Measurements from ENCODE around the gene LGALS16.

DNA sequence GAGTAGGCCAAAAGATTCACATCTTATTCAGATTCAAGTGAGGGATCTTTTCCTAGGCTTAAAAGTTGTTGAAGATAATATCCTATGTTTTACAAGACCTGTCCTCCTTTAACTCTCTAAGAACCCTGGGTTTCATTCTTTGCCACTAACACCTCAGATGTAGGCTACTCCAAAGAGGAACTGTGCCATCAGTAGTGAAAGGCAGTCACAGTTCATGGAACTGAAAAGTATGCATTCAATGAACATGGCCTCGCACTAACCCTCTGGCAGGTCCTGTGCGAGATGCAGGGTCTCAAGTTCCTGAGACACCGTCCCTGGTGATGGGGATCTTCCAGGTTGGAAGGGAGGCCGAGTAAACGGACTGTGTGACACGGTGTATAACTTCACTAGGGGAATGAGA lies 52.9 kb downstream of the LGALS16 start:
- no peak for TF ChIP-seq POLR2A (IDR thresholded peaks at IDR 0.05; ENCODE audit: borderline replicate concordance, extremely low read depth, insufficient read depth, insufficient read length)
- TF ChIP-seq, protein P1, sequence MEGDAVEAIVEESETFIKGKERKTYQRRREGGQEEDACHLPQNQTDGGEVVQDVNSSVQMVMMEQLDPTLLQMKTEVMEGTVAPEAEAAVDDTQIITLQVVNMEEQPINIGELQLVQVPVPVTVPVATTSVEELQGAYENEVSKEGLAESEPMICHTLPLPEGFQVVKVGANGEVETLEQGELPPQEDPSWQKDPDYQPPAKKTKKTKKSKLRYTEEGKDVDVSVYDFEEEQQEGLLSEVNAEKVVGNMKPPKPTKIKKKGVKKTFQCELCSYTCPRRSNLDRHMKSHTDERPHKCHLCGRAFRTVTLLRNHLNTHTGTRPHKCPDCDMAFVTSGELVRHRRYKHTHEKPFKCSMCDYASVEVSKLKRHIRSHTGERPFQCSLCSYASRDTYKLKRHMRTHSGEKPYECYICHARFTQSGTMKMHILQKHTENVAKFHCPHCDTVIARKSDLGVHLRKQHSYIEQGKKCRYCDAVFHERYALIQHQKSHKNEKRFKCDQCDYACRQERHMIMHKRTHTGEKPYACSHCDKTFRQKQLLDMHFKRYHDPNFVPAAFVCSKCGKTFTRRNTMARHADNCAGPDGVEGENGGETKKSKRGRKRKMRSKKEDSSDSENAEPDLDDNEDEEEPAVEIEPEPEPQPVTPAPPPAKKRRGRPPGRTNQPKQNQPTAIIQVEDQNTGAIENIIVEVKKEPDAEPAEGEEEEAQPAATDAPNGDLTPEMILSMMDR (IDR thresholded peaks at IDR 0.05 in 2 of 3, conservative IDR thresholded peaks at IDR 0.05 in 1 of 3; ENCODE audit: borderline replicate concordance in 1 of 3, insufficient read depth in 1 of 3, low read depth in 2 of 3, low read length in 2 of 3), result no peak
- no peak for TF ChIP-seq EZH2phosphoT487 (IDR thresholded peaks at IDR 0.05; ENCODE audit: borderline replicate concordance)
- no peak for TF ChIP-seq TCF7L2 (IDR thresholded peaks at IDR 0.05; ENCODE audit: borderline replicate concordance, extremely low read depth, insufficient read depth, insufficient read length)
- TF ChIP-seq CEBPB (IDR thresholded peaks at IDR 0.05; ENCODE audit: low read depth), result no peak

Measured in HCT116 (cell line).